Large intestine (tissue), 3 donors: Measurements from ENCODE around the gene BCAR1. TPM values are rescaled to one million over a fixed set of nuclear protein-coding genes. Genes with fewer than 3 reads are reported as not detected.

Experiments used
- DNase-seq, 2 donors: peaks; one replicate each; pipeline versions ENCODE4 v3.0.0 to v3.0.0-alpha.2; 2013
- H3K27ac ChIP-seq: one replicate; pipeline ENCODE4 v1.5.1; 2013; ENCODE audit warnings: low read length
- H3K27me3 ChIP-seq: 2 replicates; pipeline ENCODE4 v1.6.1; 2013; ENCODE audit warnings: low read length; ENCODE audit not compliant: control insufficient read depth, insufficient read depth
- H3K36me3 ChIP-seq: 2 replicates; pipeline ENCODE4 v1.6.1; 2013; ENCODE audit warnings: low read length; ENCODE audit not compliant: control insufficient read depth, insufficient read depth
- H3K4me1 ChIP-seq: one replicate; pipeline ENCODE4 v1.6.1; 2013; ENCODE audit warnings: low read length; ENCODE audit not compliant: control insufficient read depth, insufficient read depth
- H3K4me3 ChIP-seq: one replicate; pipeline ENCODE4 v1.5.1; 2013; ENCODE audit warnings: low read length
- H3K9me3 ChIP-seq: one replicate; pipeline ENCODE4 v1.6.1; 2013; ENCODE audit warnings: mild to moderate bottlenecking, low read depth, low read length, moderate library complexity; ENCODE audit not compliant: control insufficient read depth
- WGBS: methylation state at CpG from one replicate; pipeline ENCODE4 v1.1.5; 2013; ENCODE audit warnings: low lambda C conversion rate; ENCODE audit not compliant: insufficient coverage; 5-methylcytosine and 5-hydroxymethylcytosine counted together
- polyA plus RNA-seq: library from polyadenylated mRNA; unstranded; fragments of 120-200 nt; gene quantifications from one replicate; pipeline ENCODE4 v1.2.1, GENCODE V29; 2013

BCAR1 gene
- polyA plus RNA-seq, 1 donor = 58.6 TPM

GRCh38 chr16:75192606-75193264, 58.7 kb downstream of the BCAR1 start:
- no peaks in the 10 kb centered on the region for H3K36me3 ChIP-seq
- no peak overlapping the region for H3K27ac ChIP-seq
- peaks cover 4% of the 10 kb centered on the region for H3K27me3 ChIP-seq
- no CpG with 5 or more reads among the region's 21 CpGs for WGBS
- no peak for DNase-seq
- no peak overlapping the region for H3K4me3 ChIP-seq
- H3K9me3 ChIP-seq = no peaks in the 10 kb centered on the region
- no peaks in the 10 kb centered on the region for H3K4me1 ChIP-seq

- DNase-seq = no peak
- H3K4me3 ChIP-seq = no peak overlapping the region
- WGBS = no CpG with 5 or more reads among the region's 8 CpGs
- no peaks in the 10 kb centered on the region for H3K27me3 ChIP-seq
- no peak overlapping the region for H3K27ac ChIP-seq
- no peaks in the 10 kb centered on the region for H3K36me3 ChIP-seq
- no peaks in the 10 kb centered on the region for H3K4me1 ChIP-seq
- no peaks in the 10 kb centered on the region for H3K9me3 ChIP-seq
Observed at GRCh38 chr16:75189638-75190245, 61.7 kb downstream of the BCAR1 start.

GRCh38 chr16:75188832-75189477, 62.5 kb downstream of the BCAR1 start:
- H3K4me3 ChIP-seq = no peak overlapping the region
- H3K27ac ChIP-seq = no peak overlapping the region
- H3K4me1 ChIP-seq = no peaks in the 10 kb centered on the region
- no peak for DNase-seq
- H3K36me3 ChIP-seq = no peaks in the 10 kb centered on the region
- WGBS = no CpG with 5 or more reads among the region's 14 CpGs
- no peaks in the 10 kb centered on the region for H3K27me3 ChIP-seq
- no peaks in the 10 kb centered on the region for H3K9me3 ChIP-seq

GRCh38 chr16:75181630-75182029, 69.8 kb downstream of the BCAR1 start:
- H3K27ac ChIP-seq = no peak overlapping the region
- no peaks in the 10 kb centered on the region for H3K4me1 ChIP-seq
- no peak for DNase-seq
- H3K9me3 ChIP-seq = peaks cover 4% of the 10 kb centered on the region
- WGBS = no CpG with 5 or more reads among the region's 3 CpGs
- H3K27me3 ChIP-seq = no peaks in the 10 kb centered on the region
- H3K4me3 ChIP-seq = no peak overlapping the region
- no peaks in the 10 kb centered on the region for H3K36me3 ChIP-seq

- H3K27ac ChIP-seq = no peak overlapping the region
- no peak for DNase-seq
- no peaks in the 10 kb centered on the region for H3K27me3 ChIP-seq
- 100% methylated on average over 2 of the region's 6 CpGs for WGBS
- no peaks in the 10 kb centered on the region for H3K36me3 ChIP-seq
- H3K9me3 ChIP-seq = peaks cover 20% of the 10 kb centered on the region
- H3K4me3 ChIP-seq = no peak overlapping the region
- H3K4me1 ChIP-seq = no peaks in the 10 kb centered on the region
Observed at GRCh38 chr16:75179208-75179607, 72.2 kb downstream of the BCAR1 start.

Other genes starting within 250 kb of the BCAR1 start
- gene LDHD, start 134.8 kb downstream of the BCAR1 start, polyA plus RNA-seq = 2.2 TPM
- gene ZFP1, start 103.1 kb downstream of the BCAR1 start, polyA plus RNA-seq = 8.3 TPM
- not detected for gene CTRB2, start 44.5 kb downstream of the BCAR1 start, polyA plus RNA-seq
- not detected for gene CTRB1, start 32.6 kb downstream of the BCAR1 start, polyA plus RNA-seq
- gene CFDP1, start 181.9 kb upstream of the BCAR1 start, polyA plus RNA-seq = 121 TPM
- gene TMEM170A, start 213.1 kb upstream of the BCAR1 start, polyA plus RNA-seq = 43.0 TPM
- 3.3 TPM for gene CHST6, start 243.8 kb upstream of the BCAR1 start, polyA plus RNA-seq